GM21723 (cell line): Measurements from ENCODE around the gene LRMDA.

ENCODE experiments used
- ATAC-seq: cut with Tn5 transposase; IDR thresholded peaks from one replicate; pipeline ENCODE4 v1.9.1; 2021; ENCODE audit warnings: mild to moderate bottlenecking, moderate library complexity; ENCODE audit not compliant: unreplicated experiment

Gene LRMDA

GRCh38 chr10:75443362-75443761, 11.9 kb downstream of the LRMDA start:
- no peak for ATAC-seq

GRCh38 chr10:75444781-75445386, 13.5 kb downstream of the LRMDA start:
- no peak for ATAC-seq

GRCh38 chr10:75446508-75446907, 15.1 kb downstream of the LRMDA start:
- no peak for ATAC-seq

GRCh38 chr10:75448166-75448565, 16.7 kb downstream of the LRMDA start:
- no peak for ATAC-seq

GRCh38 chr10:75449382-75450074, 18.1 kb downstream of the LRMDA start:
- ATAC-seq = no peak

- ATAC-seq = no peak
These were observed 18.6 kb downstream of the LRMDA start for GRCh38 chr10:75450075-75450445.

- ATAC-seq = no peak
These were observed 19.5 kb downstream of the LRMDA start for GRCh38 chr10:75450644-75451640.

- ATAC-seq = no peak
These were observed 20.4 kb downstream of the LRMDA start for GRCh38 chr10:75451831-75452230.

- no peak for ATAC-seq
These were observed 21.6 kb downstream of the LRMDA start for GRCh38 chr10:75452997-75453396.

- ATAC-seq = no peak
These were observed 24.7 kb downstream of the LRMDA start for GRCh38 chr10:75456122-75456521.

- no peak for ATAC-seq
These were observed 28.6 kb downstream of the LRMDA start for GRCh38 chr10:75460059-75460458.

- ATAC-seq = no peak
These were observed 30.5 kb downstream of the LRMDA start for GRCh38 chr10:75461672-75462649.

- ATAC-seq = no peak
These were observed 31.4 kb downstream of the LRMDA start for GRCh38 chr10:75462865-75463264.

GRCh38 chr10:75464478-75465449, 33.3 kb downstream of the LRMDA start:
- no peak for ATAC-seq

GRCh38 chr10:75465450-75465827, 34.0 kb downstream of the LRMDA start:
- ATAC-seq = no peak

- no peak for ATAC-seq
These were observed 34.6 kb downstream of the LRMDA start for GRCh38 chr10:75466001-75466400.

GRCh38 chr10:75466886-75467285, 35.5 kb downstream of the LRMDA start:
- no peak for ATAC-seq

GRCh38 chr10:75468612-75469005, 37.2 kb downstream of the LRMDA start:
- ATAC-seq = no peak

GRCh38 chr10:75469006-75469616, 37.7 kb downstream of the LRMDA start:
- ATAC-seq = no peak
